ENCODE results near the gene F2RL2. TPM values are rescaled to one million over a fixed set of nuclear protein-coding genes. Genes with fewer than 3 reads are reported as not detected.

Gene F2RL2
- total and polyA plus RNA-seq, 4 experiments from 2014 or later: 0.50 to 1.00 TPM; not detected in 2

GRCh38 chr5:76602094-76602726 lies 21.0 kb downstream of the F2RL2 start:
- H3K9me3 ChIP-seq (ENCODE audit: control insufficient read depth in 1 of 2, low read length in 2 of 2): no peaks in the 10 kb centered on the region
- H3K4me1 ChIP-seq (ENCODE audit: insufficient read depth, low read length): no peaks in the 10 kb centered on the region
- intact Hi-C loops (cut with micrococcal nuclease): loop anchor here (10.0 kb wide), 1 partner anchor 413 kb away; no protein-coding TSS in a partner anchor
- peak overlapping the region in 6 of 7 donors; percentile 3 to 73 (median 36) for H3K27ac Mint-ChIP-seq
- no peak overlapping the region for H3K4me3 Mint-ChIP-seq
- ChIA-PET CTCF (ENCODE audit: partially characterized antibody) (interaction anchor here (0.5 to 10.3 kb wide), 12 partner anchors 9 to 180 kb away, joined by 3 to 148 read pairs (median 4); no protein-coding TSS in a partner anchor), POLR2A (ENCODE audit: partially characterized antibody) (interaction anchor here (1.0 to 2.3 kb wide), 3 partner anchors 137 to 199 kb away, joined by 3 to 8 read pairs (median 5); partner anchors contain the start of gene IQGAP2)
- H3K4me1 Mint-ChIP-seq: peaks cover 0 to 17% (median 6%) of the 10 kb centered on the region in 4 donors
- H3K9me3 Mint-ChIP-seq: no peaks in the 10 kb centered on the region
- peaks cover 24% of the 10 kb centered on the region for H3K36me3 ChIP-seq (ENCODE audit: insufficient read depth, low read length)
- no peak overlapping the region for H3K4me3 ChIP-seq (ENCODE audit: low read length in 2 of 2)
- peaks cover 74 to 77% of the 10 kb centered on the region in 2 donors for H3K36me3 Mint-ChIP-seq
- H3K27me3 ChIP-seq (ENCODE audit: insufficient read depth, low read length): no peaks in the 10 kb centered on the region
- DNase-seq: no peak
- no peaks in the 10 kb centered on the region for H3K27me3 Mint-ChIP-seq
- H3K27ac ChIP-seq (ENCODE audit: low read depth, low read length): no peak overlapping the region

GRCh38 chr5:76601470-76601869 lies 21.7 kb downstream of the F2RL2 start:
- H3K27ac Mint-ChIP-seq: peak overlapping the region in 5 of 7 donors; percentile 23 to 59 (median 31)
- no peaks in the 10 kb centered on the region for H3K9me3 Mint-ChIP-seq
- H3K4me1 Mint-ChIP-seq: peaks cover 0 to 17% (median 5%) of the 10 kb centered on the region in 4 donors
- ChIA-PET POLR2A (ENCODE audit: partially characterized antibody) (interaction anchor here (1.0 to 2.3 kb wide), 3 partner anchors 138 to 198 kb away, joined by 3 to 8 read pairs (median 5); partner anchors contain the start of gene IQGAP2), CTCF (ENCODE audit: partially characterized antibody) (interaction anchor here (0.8 to 10.3 kb wide), 12 partner anchors 10 to 181 kb away, joined by 3 to 148 read pairs (median 4); no protein-coding TSS in a partner anchor)
- H3K9me3 ChIP-seq (ENCODE audit: control insufficient read depth in 1 of 2, low read length in 2 of 2): no peaks in the 10 kb centered on the region
- H3K36me3 Mint-ChIP-seq: peaks cover 74 to 77% of the 10 kb centered on the region in 2 donors
- H3K4me1 ChIP-seq (ENCODE audit: insufficient read depth, low read length): no peaks in the 10 kb centered on the region
- no peaks in the 10 kb centered on the region for H3K27me3 ChIP-seq (ENCODE audit: insufficient read depth, low read length)
- no peak overlapping the region for H3K27ac ChIP-seq (ENCODE audit: low read depth, low read length)
- H3K4me3 ChIP-seq (ENCODE audit: low read length in 2 of 2): no peak overlapping the region
- no peaks in the 10 kb centered on the region for H3K27me3 Mint-ChIP-seq
- H3K36me3 ChIP-seq (ENCODE audit: insufficient read depth, low read length): peaks cover 27% of the 10 kb centered on the region
- intact Hi-C loops (cut with micrococcal nuclease): loop anchor here (1.0 to 10.0 kb wide), 5 partner anchors 40 to 477 kb away; partner anchors contain the start of gene F2R
- DNase-seq: peak in 4 of 5 donors; percentile 42 to 58 (median 46)
- no peak overlapping the region for H3K4me3 Mint-ChIP-seq

GRCh38 chr5:76600716-76601115 lies 22.5 kb downstream of the F2RL2 start:
- peaks cover 30% of the 10 kb centered on the region for H3K36me3 ChIP-seq (ENCODE audit: insufficient read depth, low read length)
- no peak overlapping the region for H3K27ac ChIP-seq (ENCODE audit: low read depth, low read length)
- POLR2A ChIA-PET (ENCODE audit: partially characterized antibody): interaction anchor here (0.9 to 2.3 kb wide), 2 partner anchors 18 to 174 kb away, joined by 3 to 8 read pairs; no protein-coding TSS in a partner anchor

GRCh38 chr5:76598531-76598930 lies 24.7 kb downstream of the F2RL2 start:
- Histone ChIP-seq H3K4me3 (ENCODE audit: low read length in 2 of 2) (no peak overlapping the region), H3K4me1 (ENCODE audit: insufficient read depth, low read length) (no peaks in the 10 kb centered on the region), H3K9me3 (ENCODE audit: control insufficient read depth in 1 of 2, low read length in 2 of 2) (no peaks in the 10 kb centered on the region), H3K27me3 (ENCODE audit: insufficient read depth, low read length) (no peaks in the 10 kb centered on the region), H3K36me3 (ENCODE audit: insufficient read depth, low read length) (peaks cover 33% of the 10 kb centered on the region), H3K27ac (ENCODE audit: low read depth, low read length) (no peak overlapping the region)
- no peak for DNase-seq
- intact Hi-C loops (cut with micrococcal nuclease): no loop called here
- Mint-ChIP-seq H3K4me3 (no peak overlapping the region), H3K36me3 (peaks cover 69 to 71% of the 10 kb centered on the region in 2 donors), H3K4me1 (peaks cover 0 to 13% (median 3%) of the 10 kb centered on the region in 4 donors), H3K27ac (peak overlapping the region in 2 of 7 donors; percentile 75 to 76), H3K9me3 (no peaks in the 10 kb centered on the region), H3K27me3 (no peaks in the 10 kb centered on the region)
- CTCF ChIA-PET (ENCODE audit: partially characterized antibody): interaction anchor here (0.7 to 10.3 kb wide), 5 partner anchors 12 to 598 kb away, joined by 3 to 148 read pairs (median 3); no protein-coding TSS in a partner anchor
- POLR2A ChIA-PET (ENCODE audit: partially characterized antibody): no interaction called here

More at GRCh38 chr5:76600716-76601115, 22.5 kb downstream of the F2RL2 start:
- Mint-ChIP-seq H3K27me3 (no peaks in the 10 kb centered on the region), H3K4me3 (no peak overlapping the region), H3K27ac (peak overlapping the region in 3 of 7 donors; percentile 23 to 85 (median 73)), H3K36me3 (peaks cover 74 to 80% of the 10 kb centered on the region in 2 donors), H3K9me3 (no peaks in the 10 kb centered on the region), H3K4me1 (peaks cover 0 to 17% (median 5%) of the 10 kb centered on the region in 4 donors)
- intact Hi-C loops (cut with micrococcal nuclease): loop anchor here (1.0 to 10.0 kb wide), 5 partner anchors 41 to 478 kb away; partner anchors contain the start of gene F2R
- H3K9me3 ChIP-seq (ENCODE audit: control insufficient read depth in 1 of 2, low read length in 2 of 2): no peaks in the 10 kb centered on the region
- CTCF ChIA-PET (ENCODE audit: partially characterized antibody): interaction anchor here (0.8 to 10.3 kb wide), 12 partner anchors 9 to 173 kb away, joined by 3 to 148 read pairs (median 4); no protein-coding TSS in a partner anchor
- no peak for DNase-seq
- H3K27me3 ChIP-seq (ENCODE audit: insufficient read depth, low read length): no peaks in the 10 kb centered on the region
- no peak overlapping the region for H3K4me3 ChIP-seq (ENCODE audit: low read length in 2 of 2)
- no peaks in the 10 kb centered on the region for H3K4me1 ChIP-seq (ENCODE audit: insufficient read depth, low read length)

GRCh38 chr5:76595755-76596481 lies 27.3 kb downstream of the F2RL2 start:
- Histone ChIP-seq H3K27ac (ENCODE audit: low read depth, low read length) (no peak overlapping the region), H3K4me1 (ENCODE audit: insufficient read depth, low read length) (no peaks in the 10 kb centered on the region), H3K36me3 (ENCODE audit: insufficient read depth, low read length) (peaks cover 46% of the 10 kb centered on the region), H3K9me3 (ENCODE audit: control insufficient read depth in 1 of 2, low read length in 2 of 2) (no peaks in the 10 kb centered on the region), H3K4me3 (ENCODE audit: low read length in 2 of 2) (no peak overlapping the region), H3K27me3 (ENCODE audit: insufficient read depth, low read length) (no peaks in the 10 kb centered on the region)
- no peaks in the 10 kb centered on the region for H3K27me3 Mint-ChIP-seq
- peaks cover 70 to 73% of the 10 kb centered on the region in 2 donors for H3K36me3 Mint-ChIP-seq
- no peaks in the 10 kb centered on the region for H3K9me3 Mint-ChIP-seq
- POLR2A ChIA-PET (ENCODE audit: partially characterized antibody): no interaction called here
- no peak for DNase-seq
- intact Hi-C loops (cut with micrococcal nuclease): no loop called here
- peak overlapping the region in 6 of 7 donors; percentile 37 to 75 (median 66) for H3K27ac Mint-ChIP-seq
- CTCF ChIA-PET (ENCODE audit: partially characterized antibody): interaction anchor here (1.2 kb wide), 1 partner anchor 179 kb away, joined by 3 read pairs; no protein-coding TSS in a partner anchor
- no peak overlapping the region for H3K4me3 Mint-ChIP-seq
- H3K4me1 Mint-ChIP-seq: peaks cover 0 to 5% (median 0%) of the 10 kb centered on the region in 4 donors

GRCh38 chr5:76594107-76594506 lies 29.1 kb downstream of the F2RL2 start:
- Mint-ChIP-seq H3K4me1 (peaks cover 0 to 7% (median 0%) of the 10 kb centered on the region in 4 donors), H3K9me3 (no peaks in the 10 kb centered on the region), H3K36me3 (peaks cover 63 to 77% of the 10 kb centered on the region in 2 donors), H3K27ac (peak overlapping the region in 2 of 7 donors; percentile 15 to 69), H3K27me3 (no peaks in the 10 kb centered on the region), H3K4me3 (no peak overlapping the region)
- Histone ChIP-seq H3K36me3 (ENCODE audit: insufficient read depth, low read length) (peaks cover 46% of the 10 kb centered on the region), H3K27ac (ENCODE audit: low read depth, low read length) (no peak overlapping the region), H3K27me3 (ENCODE audit: insufficient read depth, low read length) (no peaks in the 10 kb centered on the region), H3K4me3 (ENCODE audit: low read length in 2 of 2) (no peak overlapping the region), H3K9me3 (ENCODE audit: control insufficient read depth in 1 of 2, low read length in 2 of 2) (no peaks in the 10 kb centered on the region), H3K4me1 (ENCODE audit: insufficient read depth, low read length) (no peaks in the 10 kb centered on the region)
- ChIA-PET CTCF (ENCODE audit: partially characterized antibody) (interaction anchor here (1.4 to 2.0 kb wide), 2 partner anchors 10 to 21 kb away, joined by 3 to 7 read pairs; no protein-coding TSS in a partner anchor), POLR2A (ENCODE audit: partially characterized antibody) (no interaction called here)
- DNase-seq: no peak
- intact Hi-C loops (cut with micrococcal nuclease): no loop called here

All from CD4-positive, alpha-beta memory T cell (primary cell).